Skin epidermis (tissue), 12 donors: Measurements from ENCODE around the gene CA11.

Experiments used
- H3K27ac ChIP-seq, 21 experiments: fragments of 200-600 bp; sonication (generic) in 11 of 21; one replicate each; pipeline ENCODE4 v1.5.0; 2020; ENCODE audit warnings: mild to moderate bottlenecking in 3 of 21, inconsistent platforms in 2 of 21, moderate library complexity in 2 of 21
- H3K4me3 ChIP-seq, 7 experiments: fragments of 200-600 bp; sonication (generic) in 2 of 7; one replicate each; pipeline ENCODE4 v1.5.0; 2020; ENCODE audit warnings: inconsistent platforms in 2 of 7, mild to moderate bottlenecking in 2 of 7, moderate library complexity in 1 of 7

The CA11 gene

DNA sequence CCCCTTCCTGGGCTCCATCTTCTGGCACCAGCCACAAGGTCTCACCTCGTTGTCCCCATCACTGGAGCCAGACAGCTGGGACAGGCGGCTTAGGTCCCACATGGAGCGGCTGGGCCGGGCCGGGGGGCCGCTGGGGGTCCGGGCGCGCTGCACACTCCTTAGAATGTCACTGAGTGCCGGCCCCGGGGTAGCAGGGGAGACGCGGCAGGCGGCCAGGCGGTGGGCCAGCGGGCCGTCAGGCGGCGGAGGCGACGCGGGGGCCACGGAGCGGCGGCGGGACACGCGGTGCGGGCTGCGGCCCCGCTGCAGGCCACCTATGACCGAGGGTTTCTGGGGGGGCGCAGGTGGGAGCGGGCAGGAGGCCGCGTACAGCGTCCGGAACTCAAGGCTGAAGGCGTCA is 42.5 kb downstream of the CA11 start:
- Histone ChIP-seq H3K4me3 (no peak overlapping the region), H3K27ac (no peak overlapping the region)

DNA sequence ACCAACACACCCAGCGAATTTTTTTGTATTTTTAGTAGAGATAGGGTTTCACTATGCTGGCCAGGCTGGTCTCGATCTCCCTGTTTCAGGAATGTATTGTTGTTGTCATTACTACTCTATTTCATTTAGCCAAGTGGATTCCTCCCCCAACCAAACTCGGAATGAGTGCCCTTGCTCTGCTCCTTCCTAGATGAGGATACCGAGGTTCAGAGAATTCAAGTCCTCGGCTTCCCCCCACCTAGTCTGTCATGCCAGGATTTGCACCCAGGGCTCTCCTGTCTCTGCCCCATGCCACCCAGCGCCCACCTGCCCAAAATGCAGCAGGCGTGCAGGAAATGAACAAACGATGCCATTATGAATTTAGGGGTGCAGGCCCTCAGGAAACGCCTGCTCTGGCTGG is 43.0 kb downstream of the CA11 start:
- H3K27ac ChIP-seq: no peak overlapping the region

DNA sequence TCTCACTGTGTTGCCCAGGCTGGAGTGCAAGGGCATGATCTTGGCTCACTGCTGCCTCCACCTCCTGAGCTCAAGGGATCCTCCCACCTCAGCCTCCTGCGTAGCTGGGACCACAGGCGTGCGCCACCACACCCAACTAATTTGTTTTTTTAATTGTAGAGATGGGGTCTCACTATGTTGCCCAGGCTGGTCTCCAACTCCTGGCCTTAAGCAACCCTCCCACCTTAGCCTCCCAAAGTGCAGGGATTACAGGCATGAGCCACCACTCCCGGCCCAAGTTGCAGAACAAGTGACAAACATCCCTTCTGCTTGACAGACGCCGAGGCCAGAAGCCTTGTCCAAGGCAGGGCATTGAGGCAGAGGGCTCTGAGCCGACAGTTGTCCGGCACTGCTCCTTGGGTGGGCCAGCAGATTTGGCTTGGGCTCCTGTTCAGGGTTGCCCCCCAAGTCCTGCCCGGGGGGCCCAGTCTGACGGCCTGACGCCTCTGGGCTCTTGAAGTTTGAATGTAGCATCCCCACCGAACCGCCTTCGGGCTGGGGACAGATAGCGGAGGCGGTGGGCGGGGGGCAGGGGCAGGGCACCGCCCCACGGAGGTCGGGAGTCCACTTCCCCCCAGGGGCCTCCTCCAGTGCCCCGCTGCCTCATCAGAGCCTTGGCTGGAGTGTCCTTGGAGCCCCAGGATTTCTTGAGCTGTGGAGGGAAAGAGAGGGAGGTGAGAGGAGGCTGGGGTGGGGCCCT is 45.1 kb downstream of the CA11 start:
- Histone ChIP-seq H3K4me3 (no peak overlapping the region), H3K27ac (no peak overlapping the region)

More for the DNA sequence above, 43.0 kb downstream of the CA11 start:
- no peak overlapping the region for H3K4me3 ChIP-seq

DNA sequence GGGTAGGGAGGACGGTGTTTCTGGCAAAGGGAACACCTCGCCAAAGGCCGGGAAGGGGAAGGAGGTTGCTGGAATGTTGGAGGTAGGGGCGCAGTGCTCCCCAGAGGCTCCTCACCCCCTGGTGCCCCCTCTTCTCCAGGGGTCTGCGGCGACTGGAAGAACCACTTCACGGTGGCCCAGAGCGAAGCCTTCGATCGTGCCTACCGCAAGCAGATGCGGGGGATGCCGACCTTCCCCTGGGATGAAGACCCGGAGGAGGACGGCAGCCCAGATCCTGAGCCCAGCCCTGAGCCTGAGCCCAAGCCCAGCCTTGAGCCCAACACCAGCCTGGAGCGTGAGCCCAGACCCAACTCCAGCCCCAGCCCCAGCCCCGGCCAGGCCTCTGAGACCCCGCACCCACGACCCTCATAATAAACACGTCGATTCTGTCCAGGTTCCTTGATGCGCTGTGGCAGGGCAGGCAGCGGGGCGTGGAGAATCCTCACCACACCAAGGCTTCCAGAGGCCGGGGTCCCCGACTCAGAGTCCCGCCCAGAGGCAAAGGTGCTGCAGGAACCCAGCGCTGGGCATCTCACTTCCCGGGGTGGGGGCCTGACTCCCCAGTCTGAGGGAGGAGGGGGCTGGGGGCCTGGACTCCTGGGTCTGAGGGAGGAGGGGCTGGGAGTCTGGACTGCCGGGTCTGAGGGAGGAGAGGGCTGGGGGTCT is 46.8 kb downstream of the CA11 start:
- H3K27ac ChIP-seq: no peak overlapping the region
- H3K4me3 ChIP-seq: no peak overlapping the region

DNA sequence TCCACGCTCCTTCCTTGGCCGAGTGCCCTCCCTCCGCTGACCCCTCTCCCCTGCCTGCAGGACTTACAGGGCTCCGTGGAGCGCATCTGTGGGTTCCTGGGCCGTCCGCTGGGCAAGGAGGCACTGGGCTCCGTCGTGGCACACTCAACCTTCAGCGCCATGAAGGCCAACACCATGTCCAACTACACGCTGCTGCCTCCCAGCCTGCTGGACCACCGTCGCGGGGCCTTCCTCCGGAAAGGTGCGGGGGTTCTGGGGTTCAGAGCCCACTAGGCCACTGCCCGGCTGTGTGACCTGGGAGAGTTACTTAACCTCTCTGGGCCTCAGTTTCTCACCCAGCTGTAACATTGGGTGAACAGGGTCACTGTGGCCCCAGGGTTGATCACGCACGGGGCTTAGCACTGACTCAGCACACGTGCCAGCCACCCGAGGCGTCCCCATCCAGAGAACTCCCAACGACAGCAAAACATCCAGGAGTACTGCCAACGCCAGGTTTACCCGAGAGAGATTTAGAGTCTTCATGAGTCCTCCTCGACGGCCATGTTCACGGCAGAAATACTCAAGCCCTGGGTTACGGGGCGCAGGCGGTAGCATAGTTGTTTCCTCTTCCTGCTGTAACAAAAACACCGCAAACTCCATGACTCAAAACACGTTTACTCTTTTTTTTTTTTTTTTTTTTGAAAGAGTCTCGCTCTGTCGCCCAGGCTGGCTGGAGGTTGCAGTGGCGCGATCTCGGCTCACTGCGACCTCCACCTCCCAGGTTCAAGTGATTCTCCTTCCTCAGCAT is 49.1 kb downstream of the CA11 start:
- Histone ChIP-seq H3K4me3 (no peak overlapping the region), H3K27ac (peak overlapping the region in 3 of 21 experiments; percentile 1 to 67 (median 8))

GRCh38 chr19:48596237-48596636 is 49.8 kb downstream of the CA11 start:
- H3K27ac ChIP-seq: no peak overlapping the region
- H3K4me3 ChIP-seq: no peak overlapping the region

DNA sequence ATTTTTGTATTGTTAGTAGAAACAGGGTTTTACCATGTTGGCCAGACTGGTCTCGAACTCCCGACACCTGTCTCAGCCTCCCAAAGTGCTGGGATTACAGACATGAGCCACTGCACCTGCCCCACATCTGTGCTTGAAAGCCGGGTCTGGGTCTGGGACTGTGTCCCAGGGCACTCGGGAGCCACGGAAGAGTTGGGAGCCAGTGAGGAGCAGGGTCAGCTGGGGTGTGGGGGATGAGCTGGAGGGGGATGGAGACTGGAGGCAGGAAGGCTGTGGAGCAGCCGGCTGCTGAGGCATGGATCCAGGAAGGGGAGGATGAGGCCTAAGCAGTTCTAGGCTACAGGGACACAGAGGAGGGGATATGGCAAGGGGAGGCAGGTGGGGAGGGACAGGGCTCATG is 50.2 kb downstream of the CA11 start:
- Histone ChIP-seq H3K27ac (no peak overlapping the region), H3K4me3 (no peak overlapping the region)

GRCh38 chr19:48595171-48595570 is 50.8 kb downstream of the CA11 start:
- H3K4me3 ChIP-seq: no peak overlapping the region
- no peak overlapping the region for H3K27ac ChIP-seq

DNA sequence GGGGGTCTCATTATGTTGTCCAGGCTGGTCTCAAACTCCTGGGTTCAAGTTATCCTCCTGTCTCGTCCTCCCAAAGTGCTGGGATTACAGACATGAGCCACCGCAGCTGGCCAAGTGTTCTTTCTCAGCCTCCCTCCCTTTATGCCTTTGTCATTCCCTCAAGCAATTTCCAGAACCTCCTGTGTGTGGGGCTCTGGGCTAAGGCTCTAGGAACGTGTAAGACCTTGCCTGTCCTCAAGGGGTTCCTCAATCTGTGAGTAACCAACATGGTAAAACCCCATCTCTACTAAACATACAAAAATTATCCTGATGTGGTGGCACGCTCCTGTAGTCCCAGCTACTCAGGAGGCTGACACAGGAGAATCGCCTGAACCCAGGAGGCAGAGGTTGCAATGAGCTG is 55.0 kb downstream of the CA11 start:
- H3K4me3 ChIP-seq: no peak overlapping the region
- no peak overlapping the region for H3K27ac ChIP-seq

- peak overlapping the region in 4 of 7 experiments; percentile 13 to 36 (median 23) for H3K4me3 ChIP-seq
- H3K27ac ChIP-seq: peak overlapping the region in 5 of 21 experiments; percentile 12 to 44 (median 26)
Observed at GRCh38 chr19:48588670-48589401, 57.2 kb downstream of the CA11 start.
